ENCODE results near the gene CUX1. TPM values are rescaled to one million over a fixed set of nuclear protein-coding genes. Genes with fewer than 3 reads are reported as not detected.

Gene CUX1
- total RNA-seq, 1 donor from 2014 or later, result 66.4 TPM

- no peak for DNase-seq (ENCODE audit: low spot score)
- H3K4me1 Mint-ChIP-seq, result peaks cover 8% of the 10 kb centered on the region
- H3K27me3 Mint-ChIP-seq (ENCODE audit: insufficient read depth, low read depth), result no peaks in the 10 kb centered on the region
- Histone ChIP-seq H3F3A (ENCODE audit: low read depth) (peaks cover 8% of the 10 kb centered on the region), H3K27ac (no peak overlapping the region), H3K4me3 (no peak overlapping the region), H4K20me1 (ENCODE audit: low read depth) (peaks cover 12% of the 10 kb centered on the region), H3K9me3 (ENCODE audit: low read depth) (no peaks in the 10 kb centered on the region), H3K79me2 (ENCODE audit: low read depth) (no peaks in the 10 kb centered on the region), H3K4me2 (no peak overlapping the region), H3K27me3 (no peaks in the 10 kb centered on the region), H2AFZ (replicated peaks) (no peak overlapping the region), H3K4me1 (peaks cover 2% of the 10 kb centered on the region), H3K36me3 (no peaks in the 10 kb centered on the region), H3K9ac (no peak overlapping the region)
- TF ChIP-seq EZH2 (IDR thresholded peaks at IDR 0.05) (no peak), CTCF (IDR thresholded peaks at IDR 0.05) (no peak), EZH2phosphoT487 (IDR thresholded peaks at IDR 0.05) (no peak)
- no peak overlapping the region for H3K4me3 Mint-ChIP-seq
- H3K36me3 Mint-ChIP-seq, result peaks cover 15% of the 10 kb centered on the region
- no peak overlapping the region for H3K27ac Mint-ChIP-seq
- no peaks in the 10 kb centered on the region for H3K9me3 Mint-ChIP-seq
Measured at GRCh38 chr7:102236102-102236501, 418.7 kb downstream of the CUX1 start.

- H3K4me1 Mint-ChIP-seq, result peaks cover 8% of the 10 kb centered on the region
- H3K9ac ChIP-seq, result no peak overlapping the region
- peak overlapping the region; percentile 29 for H3K27ac Mint-ChIP-seq
- H3K36me3 Mint-ChIP-seq, result peaks cover 15% of the 10 kb centered on the region
- H3K9me3 ChIP-seq (ENCODE audit: low read depth), result no peaks in the 10 kb centered on the region
- DNase-seq (ENCODE audit: low spot score), result peak; percentile 83
- H2AFZ ChIP-seq (replicated peaks), result no peak overlapping the region
- peaks cover 12% of the 10 kb centered on the region for H4K20me1 ChIP-seq (ENCODE audit: low read depth)
- no peaks in the 10 kb centered on the region for H3K79me2 ChIP-seq (ENCODE audit: low read depth)
- H3K4me1 ChIP-seq, result peaks cover 2% of the 10 kb centered on the region
- no peaks in the 10 kb centered on the region for H3K9me3 Mint-ChIP-seq
- H3F3A ChIP-seq (ENCODE audit: low read depth), result peaks cover 8% of the 10 kb centered on the region
- TF ChIP-seq EZH2phosphoT487 (IDR thresholded peaks at IDR 0.05), result no peak
- TF ChIP-seq CTCF (IDR thresholded peaks at IDR 0.05), result peak; percentile 86
- no peak for TF ChIP-seq EZH2 (IDR thresholded peaks at IDR 0.05)
- no peaks in the 10 kb centered on the region for H3K27me3 Mint-ChIP-seq (ENCODE audit: insufficient read depth, low read depth)
- no peak overlapping the region for H3K27ac ChIP-seq
- H3K36me3 ChIP-seq, result no peaks in the 10 kb centered on the region
- H3K4me2 ChIP-seq, result no peak overlapping the region
- no peak overlapping the region for H3K4me3 Mint-ChIP-seq
- H3K27me3 ChIP-seq, result no peaks in the 10 kb centered on the region
- H3K4me3 ChIP-seq, result no peak overlapping the region
Measured at GRCh38 chr7:102236592-102237287, 419.3 kb downstream of the CUX1 start.

GRCh38 chr7:102239206-102239820 is 421.9 kb downstream of the CUX1 start:
- Histone ChIP-seq H3K27ac (no peak overlapping the region), H3K9ac (no peak overlapping the region), H2AFZ (replicated peaks) (no peak overlapping the region), H3K27me3 (no peaks in the 10 kb centered on the region), H3K79me2 (ENCODE audit: low read depth) (no peaks in the 10 kb centered on the region), H3K4me2 (no peak overlapping the region), H3K4me3 (no peak overlapping the region), H3K36me3 (no peaks in the 10 kb centered on the region), H3K4me1 (peaks cover 2% of the 10 kb centered on the region), H4K20me1 (ENCODE audit: low read depth) (peaks cover 8% of the 10 kb centered on the region), H3F3A (ENCODE audit: low read depth) (peaks cover 5% of the 10 kb centered on the region), H3K9me3 (ENCODE audit: low read depth) (no peaks in the 10 kb centered on the region)
- Mint-ChIP-seq H3K4me1 (peaks cover 8% of the 10 kb centered on the region), H3K36me3 (peaks cover 10% of the 10 kb centered on the region), H3K4me3 (no peak overlapping the region), H3K9me3 (no peaks in the 10 kb centered on the region), H3K27ac (no peak overlapping the region), H3K27me3 (ENCODE audit: insufficient read depth, low read depth) (no peaks in the 10 kb centered on the region)
- TF ChIP-seq EZH2 (IDR thresholded peaks at IDR 0.05) (no peak), CTCF (IDR thresholded peaks at IDR 0.05) (no peak), EZH2phosphoT487 (IDR thresholded peaks at IDR 0.05) (no peak)
- DNase-seq (ENCODE audit: low spot score), result no peak

Measured in neural progenitor cell (in vitro differentiated cells).